HG03378 (cell line): Measurements from ENCODE around the gene MAMDC2.

Experiments
- ATAC-seq: cut with Tn5 transposase; IDR thresholded peaks from one replicate; pipeline ENCODE4 v1.9.1; 2021; ENCODE audit warnings: mild to moderate bottlenecking, moderate library complexity; ENCODE audit not compliant: unreplicated experiment

The MAMDC2 gene

GRCh38 chr9:70256123-70256551 lies 212.5 kb downstream of the MAMDC2 start:
- ATAC-seq, result no peak

DNA sequence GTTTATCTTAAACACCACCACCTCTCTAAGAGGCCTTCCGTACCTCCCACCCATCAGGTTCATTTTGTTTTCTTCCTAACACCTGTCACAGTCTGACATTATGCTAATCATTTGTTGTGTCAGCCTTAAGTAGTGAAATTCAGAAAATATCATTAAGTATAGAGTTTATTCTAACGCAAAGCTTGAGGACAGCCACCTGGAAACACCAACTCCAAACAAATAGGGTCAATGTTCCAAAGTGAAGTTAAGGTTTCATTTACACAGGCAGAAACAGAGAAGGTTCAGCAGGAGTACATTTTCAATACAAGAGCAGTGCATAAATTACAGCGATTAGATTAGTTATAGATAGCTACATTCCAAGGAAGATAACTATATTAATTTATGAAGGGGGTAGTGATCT lies 213.9 kb downstream of the MAMDC2 start:
- ATAC-seq, result no peak

GRCh38 chr9:70257991-70258691 lies 214.5 kb downstream of the MAMDC2 start:
- peak; percentile 39 for ATAC-seq

GRCh38 chr9:70258692-70259511 lies 215.3 kb downstream of the MAMDC2 start, which contains the start of gene SMC5:
SMC5 (plus strand) TSS chr9:70258978; CDS start chr9:70259079, 101 bp downstream.
- ATAC-seq, result peak; percentile 67

GRCh38 chr9:70259512-70259802 lies 215.8 kb downstream of the MAMDC2 start:
- ATAC-seq, result no peak

DNA sequence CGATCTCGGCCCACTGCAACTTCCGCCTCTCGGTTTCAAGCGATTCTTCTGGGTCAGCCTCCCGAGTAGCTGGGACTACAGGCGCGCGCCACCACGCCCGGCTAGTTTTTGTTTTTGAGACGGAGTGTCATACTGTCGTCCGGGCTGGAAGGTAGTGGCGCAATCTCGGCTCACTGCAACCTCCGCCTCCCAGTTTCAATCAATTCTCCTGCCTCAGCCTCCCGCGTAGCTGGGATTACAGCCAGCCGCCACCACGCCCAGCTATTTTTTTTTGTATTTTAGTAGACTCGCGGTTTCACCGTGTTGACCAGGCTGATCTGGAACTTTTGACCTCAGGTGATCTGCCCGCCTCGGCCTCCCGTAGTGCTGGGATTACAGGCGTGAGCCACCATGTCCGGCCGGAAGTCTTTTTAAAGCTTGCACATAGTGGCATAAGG lies 216.4 kb downstream of the MAMDC2 start:
- no peak for ATAC-seq

DNA sequence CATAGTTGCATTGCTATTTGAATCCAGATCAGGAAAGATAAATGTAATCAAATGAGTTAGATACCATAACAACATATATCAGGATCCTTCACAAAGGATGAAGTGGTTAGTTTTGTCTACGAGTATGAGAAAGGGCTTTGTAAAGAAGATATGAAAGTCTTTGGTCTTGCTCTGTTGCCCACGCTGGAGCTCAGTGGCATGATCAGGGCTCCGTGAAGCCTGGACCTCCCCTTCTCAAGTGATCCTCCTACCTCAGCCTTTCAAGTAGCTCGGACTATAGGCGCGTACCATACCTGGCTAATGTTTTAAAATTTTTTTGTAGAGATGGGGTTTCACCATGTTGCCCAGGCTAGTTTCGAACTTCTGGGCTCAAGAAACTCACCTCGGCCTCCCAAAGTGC lies 217.0 kb downstream of the MAMDC2 start:
- peak; percentile 45 for ATAC-seq

DNA sequence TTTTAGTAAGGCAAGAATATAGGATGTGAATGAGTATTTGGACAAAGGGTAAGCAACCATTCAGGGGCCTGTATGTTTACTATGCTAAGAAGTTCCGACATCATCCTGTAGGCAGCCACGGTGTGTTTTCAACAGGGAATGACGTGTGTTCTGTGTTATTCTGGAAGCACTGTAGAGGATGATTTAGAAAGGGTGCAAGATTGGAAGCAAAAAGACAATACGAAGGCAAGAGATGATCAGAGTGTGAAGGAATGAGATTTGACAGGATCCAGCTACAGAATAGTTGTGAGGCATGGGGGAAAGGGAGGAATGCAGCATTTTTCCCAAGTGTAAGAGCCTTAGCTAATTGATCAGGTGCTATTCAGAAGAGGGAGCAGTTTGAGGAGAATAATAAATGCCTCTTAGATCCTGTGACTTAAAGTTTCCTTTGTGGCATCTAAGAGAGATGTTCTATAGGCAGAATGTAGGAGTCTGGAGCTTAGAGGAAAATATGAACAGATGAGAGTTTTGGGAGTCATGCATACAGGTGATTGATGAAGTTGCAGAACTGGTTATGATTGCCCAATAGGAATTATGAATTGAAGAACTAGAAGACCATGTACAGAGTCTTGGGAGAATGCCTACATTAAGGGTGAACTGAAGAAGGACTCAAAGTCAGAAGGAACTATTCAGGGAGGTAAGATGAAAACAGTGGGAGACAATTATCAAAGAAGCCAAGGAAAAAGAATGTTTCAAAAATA lies 217.7 kb downstream of the MAMDC2 start:
- ATAC-seq, result no peak

DNA sequence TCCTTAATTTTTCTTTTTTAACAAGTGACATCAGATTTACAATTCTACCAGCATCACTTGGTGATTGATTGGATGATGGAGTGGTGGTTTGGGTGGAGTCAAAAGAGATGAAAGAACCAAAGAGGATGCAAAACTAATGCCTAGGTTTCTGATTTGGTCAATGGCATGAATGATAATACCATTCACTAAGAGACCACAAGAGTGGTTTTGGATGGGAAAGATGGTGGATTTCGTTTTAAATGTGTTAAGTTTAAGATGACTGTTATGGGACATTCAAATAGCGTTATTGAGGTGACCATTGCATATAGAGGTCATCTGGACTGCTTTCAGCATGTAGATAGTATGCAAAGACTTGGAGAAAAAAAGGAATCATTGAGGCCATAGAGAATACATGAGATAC lies 218.7 kb downstream of the MAMDC2 start:
- ATAC-seq, result no peak

DNA sequence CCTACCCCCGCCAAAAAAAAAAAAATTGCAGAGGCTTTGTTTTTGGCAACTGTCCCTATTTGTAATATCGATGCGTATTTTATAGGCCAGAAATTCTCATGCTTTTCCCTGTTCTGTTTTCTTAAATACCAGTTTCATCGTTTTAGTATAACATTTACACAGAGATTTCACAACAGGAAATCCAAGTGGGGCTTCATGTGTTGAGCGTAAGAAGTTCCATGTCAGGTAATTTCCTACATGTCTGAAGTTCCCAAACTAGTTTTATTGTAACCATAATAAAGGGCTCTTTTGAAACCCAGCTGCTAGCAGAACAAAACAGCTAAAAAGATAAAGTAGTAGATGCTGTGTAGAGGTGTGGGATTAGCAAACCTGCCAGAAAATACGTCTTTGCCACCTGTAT lies 219.3 kb downstream of the MAMDC2 start:
- no peak for ATAC-seq

GRCh38 chr9:70263421-70263820 lies 219.8 kb downstream of the MAMDC2 start:
- no peak for ATAC-seq
